Caco-2 (cell line): ENCODE results near the gene LENG9. TPM values are rescaled to one million over a fixed set of nuclear protein-coding genes. Genes with fewer than 3 reads are reported as not detected.

Source experiments
- BruUV-seq: library from RNA; stranded (reverse); fragments of 400-500 nt; replicated peaks from 2 replicates; lab custom pipeline; 2021; lab: Mats Ljungman, UMichigan
- CTCF ChIA-PET: fragments of 300-600 bp; sonication (Branson Sonifier 250); formaldehyde crosslinking; loops from one replicate; lab custom pipeline; 2022; ENCODE audit warnings: antibody characterized with exemption; lab: Charles Lee
- POLR2A ChIA-PET: fragments of 300-600 bp; sonication (Branson Sonifier 250); formaldehyde crosslinking; loops from one replicate; lab custom pipeline; 2022; ENCODE audit warnings: antibody characterized with exemption; lab: Charles Lee
- DNase-seq, 2 experiments: peaks; one replicate each; pipeline versions ENCODE4 v3.0.0 to v3.0.0-alpha.2; 2020 to 2022
- H3K27me3 ChIP-seq: replicated peaks from 2 replicates; pipeline ENCODE4 v1.6.0; 2011; ENCODE audit warnings: low read length; ENCODE audit not compliant: control insufficient read depth, insufficient read depth
- H3K36me3 ChIP-seq: 2 replicates; pipeline ENCODE4 v1.5.1; 2011; ENCODE audit warnings: low read length; ENCODE audit not compliant: control insufficient read depth, insufficient read depth
- H3K4me1 ChIP-seq: fragments of 250-450 bp; sonication (Bioruptor Pico); 2 replicates; pipeline ENCODE4 v1.5.1; 2020; ENCODE audit warnings: mild to moderate bottlenecking
- H3K4me3 ChIP-seq: 2 replicates; pipeline ENCODE4 v1.5.1; 2011; ENCODE audit warnings: low read depth, mild to moderate bottlenecking, control low read depth, low read length
- H3K9me3 ChIP-seq: fragments of 250-450 bp; sonication (Bioruptor Pico); 2 replicates; pipeline ENCODE4 v1.5.1; 2020; ENCODE audit warnings: mild to moderate bottlenecking, moderate library complexity
- H3K27ac Mint-ChIP-seq: one replicate; pipeline ENCODE4 v1.8.0; 2022; ENCODE audit warnings: mixed read lengths; ENCODE audit not compliant: unreplicated experiment
- H3K27me3 Mint-ChIP-seq: one replicate; pipeline ENCODE4 v1.8.0; 2022; ENCODE audit warnings: mixed read lengths; ENCODE audit not compliant: insufficient read depth, unreplicated experiment
- H3K36me3 Mint-ChIP-seq: one replicate; pipeline ENCODE4 v1.8.0; 2022; ENCODE audit warnings: mild to moderate bottlenecking, mixed read lengths; ENCODE audit not compliant: insufficient read depth, unreplicated experiment
- H3K4me1 Mint-ChIP-seq: one replicate; pipeline ENCODE4 v1.8.0; 2022; ENCODE audit warnings: low read depth, mixed read lengths; ENCODE audit not compliant: unreplicated experiment
- H3K4me3 Mint-ChIP-seq: one replicate; pipeline ENCODE4 v1.8.0; 2022; ENCODE audit warnings: mild to moderate bottlenecking, moderate library complexity, mixed read lengths; ENCODE audit not compliant: unreplicated experiment
- H3K9me3 Mint-ChIP-seq: one replicate; pipeline ENCODE4 v1.8.0; 2022; ENCODE audit warnings: mixed read lengths; ENCODE audit not compliant: unreplicated experiment
- CTCF ChIP-seq, 2 experiments: fragments of 200-600 bp in 1 of 2; IDR thresholded peaks; 1 replicate in 1 of 2; 2 replicates in 1 of 2; pipeline versions ENCODE4 v1.5.1 to v1.8.0; 2011 to 2022; ENCODE audit warnings: antibody characterized with exemption in 1 of 2, control low read depth in 1 of 2, inconsistent platforms in 1 of 2, low read depth in 1 of 2, low read length in 1 of 2, mild to moderate bottlenecking in 1 of 2, moderate library complexity in 1 of 2; ENCODE audit not compliant: insufficient read depth in 1 of 2, severe bottlenecking in 1 of 2, unreplicated experiment in 1 of 2
- intact Hi-C: fragments of 100-400 bp; cut with micrococcal nuclease; formaldehyde crosslinking; loops from one replicate; pipeline ENCODE4 v1.10.0; 2022; ENCODE audit not compliant: unreplicated experiment
- total RNA-seq: library from RNA; stranded (reverse); gene quantifications from 2 replicates; pipeline ENCODE4 v1.2.3, GENCODE V29; 2022

Gene LENG9
- total RNA-seq, 1 experiment from 2014 or later, result 6.7 TPM

GRCh38 chr19:54415208-54415900 lies 48.2 kb downstream of the LENG9 start, which contains the start of gene TTYH1:
Gene TTYH1 (plus strand): TSS chr19:54415464. CDS start chr19:54415553, 89 bp downstream.
- no peak within 1 kb of the TSS for H3K27ac Mint-ChIP-seq

GRCh38 chr19:54414156-54414555 lies 49.4 kb downstream of the LENG9 start:
- DNase-seq, result no peak
- CTCF ChIA-PET, result no interaction called here
- H3K4me1 Mint-ChIP-seq, result peaks cover 7% of the 10 kb centered on the region
- H3K27ac Mint-ChIP-seq, result no peak overlapping the region
- POLR2A ChIA-PET, result no interaction called here
- H3K36me3 Mint-ChIP-seq, result peaks cover 1% of the 10 kb centered on the region
- H3K9me3 ChIP-seq, result no peaks in the 10 kb centered on the region
- no TSS peak for BruUV-seq
- no peaks in the 10 kb centered on the region for H3K27me3 ChIP-seq
- H3K4me1 ChIP-seq, result no peaks in the 10 kb centered on the region
- H3K9me3 Mint-ChIP-seq, result peaks cover 44% of the 10 kb centered on the region
- intact Hi-C loops, result no loop called here
- no peak for TF ChIP-seq CTCF (IDR thresholded peaks at IDR 0.05; ENCODE audit: insufficient read depth in 1 of 2, low read depth in 1 of 2, low read length in 1 of 2, severe bottlenecking in 1 of 2, unreplicated experiment in 1 of 2)
- H3K36me3 ChIP-seq, result no peaks in the 10 kb centered on the region
- H3K4me3 Mint-ChIP-seq, result no peak overlapping the region
- no peak overlapping the region for H3K4me3 ChIP-seq
- H3K27me3 Mint-ChIP-seq, result peaks cover 6% of the 10 kb centered on the region

More at GRCh38 chr19:54415208-54415900, 48.2 kb downstream of the LENG9 start, which contains the start of gene TTYH1:
- Mint-ChIP-seq H3K36me3 (no peaks in the 10 kb centered on the region), H3K4me1 (peaks cover 7% of the 10 kb centered on the region), H3K27me3 (peaks cover 4% of the 10 kb centered on the region), H3K4me3 (no peak within 1 kb of the TSS), H3K9me3 (peaks cover 44% of the 10 kb centered on the region)
- POLR2A ChIA-PET, result no interaction called here
- no peak within 1 kb of the TSS for H3K4me3 ChIP-seq
- BruUV-seq, result no TSS peak
- peaks cover 7% of the 10 kb centered on the region for H3K4me1 ChIP-seq
- intact Hi-C loops, result no loop called here
- no peaks in the 10 kb centered on the region for H3K27me3 ChIP-seq
- no peaks in the 10 kb centered on the region for H3K36me3 ChIP-seq
- H3K9me3 ChIP-seq, result no peaks in the 10 kb centered on the region
- no peak for DNase-seq
- peak in 1 of 2 experiments; percentile 23 for TF ChIP-seq CTCF (IDR thresholded peaks at IDR 0.05; ENCODE audit: insufficient read depth in 1 of 2, low read depth in 1 of 2, low read length in 1 of 2, severe bottlenecking in 1 of 2, unreplicated experiment in 1 of 2)
- CTCF ChIA-PET, result no interaction called here

GRCh38 chr19:54412877-54413276 lies 50.7 kb downstream of the LENG9 start:
- H3K9me3 Mint-ChIP-seq, result peaks cover 48% of the 10 kb centered on the region
- peaks cover 12% of the 10 kb centered on the region for H3K36me3 Mint-ChIP-seq
- H3K4me1 ChIP-seq, result no peaks in the 10 kb centered on the region
- peaks cover 4% of the 10 kb centered on the region; the same call in 1 of the 2 replicates for H3K9me3 ChIP-seq
- peaks cover under 1% of the 10 kb centered on the region for H3K4me1 Mint-ChIP-seq
- peaks cover 6% of the 10 kb centered on the region for H3K27me3 Mint-ChIP-seq
- H3K36me3 ChIP-seq, result no peaks in the 10 kb centered on the region
- CTCF ChIA-PET, result no interaction called here
- H3K4me3 ChIP-seq, result no peak overlapping the region
- no peak for TF ChIP-seq CTCF (IDR thresholded peaks at IDR 0.05; ENCODE audit: insufficient read depth in 1 of 2, low read depth in 1 of 2, low read length in 1 of 2, severe bottlenecking in 1 of 2, unreplicated experiment in 1 of 2)
- POLR2A ChIA-PET, result no interaction called here
- no peak overlapping the region for H3K4me3 Mint-ChIP-seq
- intact Hi-C loops, result no loop called here
- BruUV-seq, result no TSS peak
- H3K27me3 ChIP-seq, result no peaks in the 10 kb centered on the region
- no peak overlapping the region for H3K27ac Mint-ChIP-seq
- no peak for DNase-seq

Other genes with a start within 250 kb of the LENG9 start
- gene LILRB3, start 240.8 kb downstream of the LENG9 start, total RNA-seq, result not detected in 2 replicates
- not detected in 2 replicates for gene LILRA6, start 221.0 kb downstream of the LENG9 start, total RNA-seq
- not detected in 2 replicates for gene LILRB5, start 206.5 kb downstream of the LENG9 start, total RNA-seq
- not detected in 2 replicates for gene LILRB2, start 182.7 kb downstream of the LENG9 start, total RNA-seq
- gene LILRA5, start 150.6 kb downstream of the LENG9 start, total RNA-seq, result not detected in 2 replicates
- gene LILRA4, start 124.6 kb downstream of the LENG9 start, total RNA-seq, result not detected in 2 replicates
- gene LAIR1, start 98.8 kb downstream of the LENG9 start, total RNA-seq, result not detected in 2 replicates
- not detected in 2 replicates for gene TTYH1, start 48.3 kb downstream of the LENG9 start, total RNA-seq
- 143 and 148 TPM in 2 replicates for gene LENG8, start 14.6 kb downstream of the LENG9 start, total RNA-seq
- gene CDC42EP5, start 9.5 kb upstream of the LENG9 start, total RNA-seq, result 7.1 and 8.6 TPM in 2 replicates
- gene LAIR2, start 39.1 kb upstream of the LENG9 start, total RNA-seq, result not detected in 2 replicates
- not detected in 2 replicates for gene LILRA2, start 110.0 kb upstream of the LENG9 start, total RNA-seq
- not detected in 2 replicates for gene LILRA1, start 129.9 kb upstream of the LENG9 start, total RNA-seq
- gene LILRB1, start 166.7 kb upstream of the LENG9 start, total RNA-seq, result not detected in 2 replicates
- gene LILRB4, start 199.2 kb upstream of the LENG9 start, total RNA-seq, result not detected in 2 replicates